Gastrocnemius medialis (tissue), 4 donors: ENCODE measurements around the gene SLC12A4. TPM values are rescaled to one million over a fixed set of nuclear protein-coding genes. Genes with fewer than 3 reads are reported as not detected.

ENCODE experiments used
- ATAC-seq, 2 donors: fragments of 150-250 bp; one replicate each; pipeline ENCODE4 v1.9.1; 2016
- DNase-seq, 2 donors: peaks; one replicate each; pipeline ENCODE4 v3.0.0-alpha.2; 2019
- H3K27ac ChIP-seq, 4 donors: fragments of 200-600 bp; sonication (generic); 1 replicate in 1 of 4; 2 replicates in 3 of 4; pipeline ENCODE4 v1.5.1; 2016 to 2018; ENCODE audit warnings: mild to moderate bottlenecking in 2 of 4, moderate library complexity in 1 of 4
- H3K27me3 ChIP-seq, 3 donors: fragments of 200-600 bp; sonication (generic) in 2 of 3; 1 replicate in 1 of 3; 2 replicates in 2 of 3; pipeline versions ENCODE4 v1.5.1 to v1.6.0; 2016 to 2019; ENCODE audit warnings: mild to moderate bottlenecking in 1 of 3, moderate library complexity in 1 of 3
- H3K36me3 ChIP-seq, 2 donors: fragments of 200-600 bp; sonication (generic) in 1 of 2; one replicate each; pipeline ENCODE4 v1.5.1; 2017 to 2018
- H3K4me1 ChIP-seq, 2 donors: fragments of 200-600 bp; sonication (generic) in 1 of 2; one replicate each; pipeline ENCODE4 v1.5.1; 2016 to 2017; ENCODE audit warnings: mild to moderate bottlenecking in 2 of 2
- H3K4me3 ChIP-seq, 4 donors: fragments of 200-600 bp; sonication (generic) in 3 of 4; 1 replicate in 1 of 4; 2 replicates in 3 of 4; pipeline ENCODE4 v1.5.1; 2016 to 2019; ENCODE audit warnings: mild to moderate bottlenecking in 2 of 4
- H3K9me3 ChIP-seq, 3 donors: fragments of 200-600 bp; sonication (generic) in 2 of 3; 1 replicate in 1 of 3; 2 replicates in 2 of 3; pipeline ENCODE4 v1.5.1; 2016 to 2019
- CTCF ChIP-seq, 5 experiments: fragments of 450-650 bp in 3 of 5; fragments of 200-600 bp in 2 of 5; sonication (generic) in 2 of 5; IDR thresholded peaks in 4 of 5; conservative IDR thresholded peaks in 1 of 5; 1 replicate in 4 of 5; 2 replicates in 1 of 5; pipeline ENCODE4 v1.5.1; 2016 to 2019; ENCODE audit warnings: antibody characterized with exemption in 5 of 5, mild to moderate bottlenecking in 3 of 5, moderate library complexity in 3 of 5
- POLR2A ChIP-seq, 2 donors: fragments of 450-650 bp; IDR thresholded peaks; one replicate each; pipeline ENCODE4 v1.6.1; 2017; ENCODE audit warnings: antibody characterized with exemption in 2 of 2, mild to moderate bottlenecking in 2 of 2, moderate library complexity in 2 of 2
- in situ Hi-C, 4 donors: fragments of 200-750 bp; cut with MboI; loops; one replicate each; pipeline versions ENCODE4 v1.15.0 to v1.8.0; 2017; ENCODE audit warnings: low sequenced_read_pairs in 4 of 4
- intact Hi-C: fragments of 100-400 bp; cut with DNase I; formaldehyde crosslinking; loops from one replicate; pipeline ENCODE4 v1.15.1; 2023; ENCODE audit warnings: low total_unique reads
- total RNA-seq, 4 donors: library from RNA; depleted of rRNA; stranded (reverse); fragments of >200 nt; gene quantifications; one replicate each; pipeline versions ENCODE4 v1.1.0 to v1.2.3, GENCODE V29; 2016

SLC12A4 gene
- total RNA-seq, 4 donors from 2014 or later, result 10.4 to 30.8 (median 15.8) TPM

DNA sequence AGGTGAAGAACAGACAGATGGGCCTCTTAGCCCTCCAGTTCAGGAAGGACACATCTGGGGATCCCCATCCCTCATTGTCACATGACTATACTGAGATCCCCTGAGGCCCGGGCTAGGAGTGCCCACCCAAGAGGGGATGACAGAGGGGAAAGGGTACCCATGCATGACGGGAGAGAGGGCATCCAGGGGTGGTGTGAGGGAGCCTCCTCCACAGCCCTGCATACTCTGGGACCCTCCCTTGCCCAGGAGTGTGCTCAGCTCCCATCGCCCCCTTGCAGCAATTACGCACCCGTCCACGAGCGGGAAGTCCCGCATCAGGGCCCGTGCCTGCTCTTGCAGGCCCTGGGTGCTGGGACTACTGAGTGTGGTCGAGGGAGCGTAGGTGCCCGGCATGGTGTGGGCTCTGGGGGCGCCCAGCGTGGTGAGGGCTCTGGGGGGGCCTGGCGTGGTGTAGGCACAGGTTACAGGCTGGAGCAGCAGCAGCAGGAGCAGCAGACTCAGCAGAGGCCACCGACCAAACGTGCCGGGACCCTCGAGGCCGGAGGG lies 24.3 kb upstream of the SLC12A4 start:
- H3K27me3 ChIP-seq, result no peaks in the 10 kb centered on the region
- ATAC-seq, result no peak
- no peak for DNase-seq
- intact Hi-C loops (loop anchor here (1.0 to 2.0 kb wide), 3 partner anchors 48 to 236 kb away; no protein-coding TSS in a partner anchor), in situ Hi-C loops (loop anchor here in 2 of 4 donors (5.0 to 10.0 kb wide), 2 partner anchors 52 to 55 kb away; no protein-coding TSS in a partner anchor)
- H3K27ac ChIP-seq, result peak overlapping the region; percentile 78 to 83 (median 80)
- H3K4me1 ChIP-seq, result peaks cover 31 to 41% of the 10 kb centered on the region in 2 donors
- TF ChIP-seq CTCF (IDR thresholded peaks at IDR 0.05 in 4 of 5, conservative IDR thresholded peaks at IDR 0.05 in 1 of 5), result no peak
- no peak for TF ChIP-seq POLR2A (IDR thresholded peaks at IDR 0.05)
- no peaks in the 10 kb centered on the region for H3K9me3 ChIP-seq
- H3K36me3 ChIP-seq, result no peaks in the 10 kb centered on the region
- H3K4me3 ChIP-seq, result peak overlapping the region in 2 of 4 donors; percentile 47 to 52

- no peak overlapping the region for H3K4me3 ChIP-seq
- H3K36me3 ChIP-seq, result no peaks in the 10 kb centered on the region
- intact Hi-C loops, result no loop called here
- H3K4me1 ChIP-seq, result peaks cover 51 to 67% of the 10 kb centered on the region in 2 donors
- ATAC-seq, result no peak
- no peaks in the 10 kb centered on the region for H3K27me3 ChIP-seq
- TF ChIP-seq POLR2A (IDR thresholded peaks at IDR 0.05) (no peak), CTCF (IDR thresholded peaks at IDR 0.05 in 4 of 5, conservative IDR thresholded peaks at IDR 0.05 in 1 of 5) (peak in 1 of 5 experiments; percentile 9)
- in situ Hi-C loops, result loop anchor here in 2 of 4 donors (5.0 to 10.0 kb wide), 2 partner anchors 55 to 57 kb away; no protein-coding TSS in a partner anchor
- peak in 1 of 2 donors; percentile 40 for DNase-seq
- peak overlapping the region; percentile 83 to 93 (median 92) for H3K27ac ChIP-seq
- no peaks in the 10 kb centered on the region for H3K9me3 ChIP-seq
Observed at GRCh38 chr16:67990018-67990386, 21.6 kb upstream of the SLC12A4 start.

DNA sequence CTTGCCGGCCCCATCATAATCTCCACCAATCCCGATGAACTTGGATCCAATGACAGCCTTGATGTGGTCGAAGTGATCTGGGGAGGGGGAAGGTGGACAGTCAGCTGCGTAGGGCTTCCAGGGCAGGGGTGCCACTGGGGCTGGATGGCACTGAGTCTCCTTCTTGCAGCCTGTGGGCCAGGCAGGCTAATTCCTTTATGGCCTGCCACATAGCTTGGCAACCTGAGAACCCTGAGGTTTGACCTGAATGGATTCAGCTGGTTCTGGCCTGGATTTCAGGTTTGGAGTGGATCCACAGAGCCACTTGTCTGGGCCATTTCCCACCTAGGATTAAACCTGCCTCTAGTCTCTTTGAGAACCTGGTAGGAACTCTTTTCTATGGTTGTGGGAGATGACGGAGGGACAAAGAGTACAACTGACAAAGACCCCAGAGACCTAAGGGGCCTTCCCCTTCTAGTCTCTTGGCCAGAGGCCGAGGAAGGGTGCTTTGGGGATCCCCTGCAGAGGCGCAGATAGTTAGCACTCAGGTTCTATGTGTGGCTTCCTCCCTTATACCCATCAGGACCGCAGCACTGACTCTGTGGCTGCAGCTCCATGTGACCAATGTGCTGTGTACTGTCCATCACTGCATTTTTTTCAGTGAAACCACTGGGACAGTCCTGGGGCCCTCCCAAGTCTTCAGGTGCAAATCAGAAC lies 21.0 kb upstream of the SLC12A4 start:
- TF ChIP-seq CTCF (IDR thresholded peaks at IDR 0.05 in 4 of 5, conservative IDR thresholded peaks at IDR 0.05 in 1 of 5) (no peak), POLR2A (IDR thresholded peaks at IDR 0.05) (no peak)
- DNase-seq (peak; percentile 59 to 77), ATAC-seq (peak; percentile 63 to 75)
- Histone ChIP-seq H3K27me3 (no peaks in the 10 kb centered on the region), H3K4me1 (peaks cover 56 to 72% of the 10 kb centered on the region in 2 donors), H3K4me3 (no peak overlapping the region), H3K27ac (peak overlapping the region; percentile 83 to 93 (median 92)), H3K9me3 (no peaks in the 10 kb centered on the region), H3K36me3 (no peaks in the 10 kb centered on the region)
- intact Hi-C loops (loop anchor here (2.0 kb wide), 1 partner anchor 55 kb away; no protein-coding TSS in a partner anchor), in situ Hi-C loops (loop anchor here in 2 of 4 donors (5.0 to 10.0 kb wide), 2 partner anchors 55 to 58 kb away; no protein-coding TSS in a partner anchor)

- ATAC-seq, result no peak
Observed at GRCh38 chr16:67988675-67989074, 20.2 kb upstream of the SLC12A4 start.

More at GRCh38 chr16:67988675-67989074, 20.2 kb upstream of the SLC12A4 start:
- Histone ChIP-seq H3K4me3 (no peak overlapping the region), H3K4me1 (peaks cover 64 to 75% of the 10 kb centered on the region in 2 donors), H3K36me3 (no peaks in the 10 kb centered on the region), H3K27ac (peak overlapping the region; percentile 83 to 93 (median 92)), H3K9me3 (no peaks in the 10 kb centered on the region), H3K27me3 (no peaks in the 10 kb centered on the region)
- intact Hi-C loops (loop anchor here (2.0 kb wide), 1 partner anchor 54 kb away; no protein-coding TSS in a partner anchor), in situ Hi-C loops (no loop called here)
- no peak for DNase-seq
- TF ChIP-seq POLR2A (IDR thresholded peaks at IDR 0.05) (no peak), CTCF (IDR thresholded peaks at IDR 0.05 in 4 of 5, conservative IDR thresholded peaks at IDR 0.05 in 1 of 5) (no peak)
